GM12878 (cell line): ENCODE measurements around the gene CHPT1. TPM values are rescaled to one million over a fixed set of nuclear protein-coding genes. Genes with fewer than 3 reads are reported as not detected.

ENCODE experiments used
- ATAC-seq: fragments of 200-7000 bp; cut with Tn5 transposase; 3 replicates; pipeline ENCODE4 v1.9.1; 2020; ENCODE audit warnings: mild to moderate bottlenecking, moderate library complexity
- BruUV-seq: library from RNA; stranded (reverse); fragments of 400-500 nt; replicated peaks from 2 replicates; lab custom pipeline; 2021; lab: Mats Ljungman, UMichigan
- CTCF ChIA-PET: fragments of 300-600 bp; sonication (Branson Sonifier 250); formaldehyde crosslinking; extraction: SDS; loops from one replicate; lab custom pipeline; 2021; ENCODE audit warnings: inconsistent platforms; lab: Yijun Ruan, JAX
- POLR2A ChIA-PET: fragments of 350-600 bp; formaldehyde crosslinking; extraction: SDS; loops from one replicate; lab custom pipeline; 2021; ENCODE audit warnings: inconsistent platforms; lab: Charles Lee
- RAD21 ChIA-PET: fragments of 300-600 bp; sonication (Branson Sonifier 250); formaldehyde crosslinking; loops from one replicate; lab custom pipeline; 2023; ENCODE audit warnings: antibody characterized with exemption; ENCODE audit not compliant: unreplicated experiment; lab: Charles Lee
- SMC1A ChIA-PET: fragments of 300-600 bp; sonication (Branson Sonifier 250); formaldehyde crosslinking; loops from one replicate; lab custom pipeline; 2023; ENCODE audit not compliant: unreplicated experiment, uncharacterized antibody; lab: Charles Lee
- DNase-seq: peaks from one replicate; pipeline ENCODE4 v3.0.0-alpha.2; 2011; ENCODE audit warnings: low read depth, low spot score
- FAIRE-seq: peaks from 3 replicates; lab custom pipeline; 2011; peaks lifted over from hg19 to GRCh38; lab: Jason Lieb, UNC
- H2AFZ ChIP-seq: 2 replicates; pipeline ENCODE4 v1.6.0; 2011; ENCODE audit warnings: low read depth, low read length, control low read depth; ENCODE audit not compliant: control insufficient read depth
- H3K27ac ChIP-seq: 2 replicates; pipeline ENCODE4 v1.5.1; 2011; ENCODE audit warnings: control low read depth; ENCODE audit not compliant: control insufficient read depth, insufficient read depth
- H3K27me3 ChIP-seq, 2 experiments: replicated peaks in 1 of 2; 2 replicates each; pipeline versions ENCODE4 v1.6.0 to v1.6.1; 2011; ENCODE audit warnings: low read length in 1 of 2; ENCODE audit not compliant: control insufficient read depth in 2 of 2, insufficient read depth in 2 of 2
- H3K36me3 ChIP-seq, 2 experiments: 2 replicates each; pipeline ENCODE4 v1.5.1; 2011; ENCODE audit warnings: low read length in 1 of 2; ENCODE audit not compliant: control insufficient read depth in 2 of 2, insufficient read depth in 2 of 2
- H3K4me1 ChIP-seq: 2 replicates; pipeline ENCODE4 v1.6.1; 2011; ENCODE audit warnings: mild to moderate bottlenecking, low read length, moderate library complexity, mixed read lengths; ENCODE audit not compliant: control insufficient read depth, insufficient read depth
- H3K4me2 ChIP-seq: 2 replicates; pipeline ENCODE4 v1.6.0; 2011; ENCODE audit warnings: control low read depth; ENCODE audit not compliant: control insufficient read depth, insufficient read depth
- H3K4me3 ChIP-seq: fragments of 200-600 bp; sonication (generic); 2 replicates; pipeline ENCODE4 v1.5.1; 2016
- H3K79me2 ChIP-seq: 2 replicates; pipeline ENCODE4 v1.6.0; 2011; ENCODE audit warnings: low read length; ENCODE audit not compliant: control insufficient read depth, insufficient read depth
- H3K9ac ChIP-seq: 2 replicates; pipeline ENCODE4 v1.8.0; 2011; ENCODE audit warnings: low read length, control low read depth, mixed read lengths; ENCODE audit not compliant: control insufficient read depth, insufficient read depth
- H3K9me3 ChIP-seq: replicated peaks from 3 replicates; pipeline ENCODE4 v1.5.1; 2011; ENCODE audit warnings: mild to moderate bottlenecking, low read length; ENCODE audit not compliant: control insufficient read depth, insufficient read depth
- H4K20me1 ChIP-seq: 2 replicates; pipeline ENCODE4 v1.6.0; 2011; ENCODE audit not compliant: control insufficient read depth, insufficient read depth
- EGR1 ChIP-seq, 2 experiments: IDR thresholded peaks; 1 replicate in 1 of 2; 2 replicates in 1 of 2; pipeline ENCODE4 v1.6.1; 2011 to 2012; ENCODE audit warnings: low read depth in 2 of 2, low read length in 2 of 2, borderline replicate concordance in 1 of 2, mild to moderate bottlenecking in 1 of 2, moderate library complexity in 1 of 2
- HDAC6 ChIP-seq: fragments of 200-600 bp; sonication (generic); IDR thresholded peaks from one replicate; pipeline ENCODE4 v1.8.0; 2017; ENCODE audit warnings: antibody characterized with exemption; ENCODE audit not compliant: unreplicated experiment
- JUND ChIP-seq: IDR thresholded peaks from 2 replicates; pipeline ENCODE4 v1.6.1; 2012; ENCODE audit warnings: low read depth, mild to moderate bottlenecking, low read length, improper control_type of control experiment, moderate library complexity
- NFIC ChIP-seq: IDR thresholded peaks from 2 replicates; pipeline ENCODE4 v1.6.1; 2012; ENCODE audit warnings: low read depth, mild to moderate bottlenecking, inconsistent platforms, low read length, moderate library complexity
- POLR2AphosphoS5 ChIP-seq: IDR thresholded peaks from 2 replicates; pipeline ENCODE4 v1.6.1; 2011; ENCODE audit warnings: mild to moderate bottlenecking, low read length, inconsistent platforms
- SMARCA5 ChIP-seq: fragments of 450-650 bp; IDR thresholded peaks from 2 replicates; pipeline ENCODE4 v1.6.1; 2017; ENCODE audit warnings: mild to moderate bottlenecking
- WGBS: methylation state at CpG from one replicate; pipeline ENCODE4 v1.1.6; 2016; ENCODE audit warnings: low lambda C conversion rate; ENCODE audit not compliant: insufficient replicate concordance, insufficient coverage; ENCODE audit errors: missing lambda C conversion rate; 5-methylcytosine and 5-hydroxymethylcytosine counted together
- in situ Hi-C: fragments of 300-500 bp; cut with MboI; formaldehyde crosslinking; loops from 9 replicates; pipeline ENCODE4 v1.14.3; 2018; ENCODE audit warnings: mixed read lengths
- intact Hi-C: fragments of 100-400 bp; cut with micrococcal nuclease; formaldehyde crosslinking; loops from one replicate; pipeline ENCODE4 v1.14.2; 2022; ENCODE audit not compliant: unreplicated experiment
- polyA plus RNA-seq, 11 experiments: library from polyadenylated mRNA; depleted of rRNA in 4 of 11; unstranded in 6 of 11; stranded (reverse) in 5 of 11; fragments of >200 nt; fragmentation: Nextera tagmentation in 4 of 11; fragmentation: Illumina TruSeq in 1 of 11; extraction: Ambion mirVana in 4 of 11; extraction: Trizol in 1 of 11; gene quantifications; 1 replicate in 1 of 11; 2 replicates in 10 of 11; pipeline versions ENCODE4 v1.2.1 to v1.2.3, GENCODE V29; 2011 to 2016; ENCODE audit warnings: inconsistent platforms in 2 of 11, missing spikeins in 2 of 11, low read depth in 1 of 11
- total RNA-seq, 4 experiments: library from RNA; depleted of rRNA in 3 of 4; stranded (reverse); fragments of >200 nt in 3 of 4; fragmentation: Illumina TruSeq in 1 of 4; extraction: Trizol in 1 of 4; gene quantifications; 2 replicates each; pipeline versions ENCODE4 v1.2.1 to v1.2.3, GENCODE V29; 2013 to 2021
- TF ChIP-seq, protein P1 (sequence below): fragments of 450-650 bp; IDR thresholded peaks from 2 replicates; pipeline ENCODE4 v1.6.1; 2017; ENCODE audit warnings: mild to moderate bottlenecking, moderate library complexity
- TF ChIP-seq, protein P2 (sequence below): fragments of 450-650 bp; IDR thresholded peaks from 2 replicates; pipeline ENCODE4 v1.6.1; 2017; ENCODE audit warnings: borderline replicate concordance

The CHPT1 gene
- total and polyA plus RNA-seq, 10 of the 15 experiments (the other 5 are each of a cell fraction or from before 2014, with no cell fraction given), result 0.85 to 10.2 (median 3.9) TPM

DNA sequence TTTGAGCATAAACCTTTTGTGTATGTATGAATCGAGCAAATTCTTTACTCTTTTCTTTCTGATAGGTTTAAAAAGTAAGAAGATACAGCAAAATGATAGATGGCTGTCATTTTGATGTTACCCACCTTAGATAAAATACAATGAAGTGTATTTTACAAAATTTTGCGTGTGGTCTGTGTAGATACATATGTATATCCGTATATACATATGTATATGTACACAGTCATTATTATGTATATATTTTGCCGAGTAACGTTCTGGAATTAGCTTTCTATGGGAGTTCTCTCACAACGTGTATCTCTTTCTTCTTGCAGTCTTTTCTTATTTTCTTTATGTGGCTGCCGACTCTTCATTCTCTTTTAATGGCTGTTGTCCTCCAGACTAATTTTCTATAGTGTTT lies 32.4 kb upstream of the CHPT1 start:
- no peak for DNase-seq
- Histone ChIP-seq H4K20me1 (no peaks in the 10 kb centered on the region), H3K27ac (no peak overlapping the region), H3K9me3 (no peaks in the 10 kb centered on the region; the same call in 1 of the 3 replicates), H3K4me1 (no peaks in the 10 kb centered on the region), H3K36me3 (no peaks in the 10 kb centered on the region), H2AFZ (no peak overlapping the region), H3K79me2 (no peaks in the 10 kb centered on the region), H3K27me3 (no peaks in the 10 kb centered on the region; a peak in 1 of 4 replicates), H3K9ac (no peak overlapping the region), H3K4me2 (no peak overlapping the region), H3K4me3 (no peak overlapping the region)
- 68% methylated on average over 7 of the region's 7 CpGs for WGBS
- SMC1A ChIA-PET, result no interaction called here
- TF ChIP-seq, protein P1, sequence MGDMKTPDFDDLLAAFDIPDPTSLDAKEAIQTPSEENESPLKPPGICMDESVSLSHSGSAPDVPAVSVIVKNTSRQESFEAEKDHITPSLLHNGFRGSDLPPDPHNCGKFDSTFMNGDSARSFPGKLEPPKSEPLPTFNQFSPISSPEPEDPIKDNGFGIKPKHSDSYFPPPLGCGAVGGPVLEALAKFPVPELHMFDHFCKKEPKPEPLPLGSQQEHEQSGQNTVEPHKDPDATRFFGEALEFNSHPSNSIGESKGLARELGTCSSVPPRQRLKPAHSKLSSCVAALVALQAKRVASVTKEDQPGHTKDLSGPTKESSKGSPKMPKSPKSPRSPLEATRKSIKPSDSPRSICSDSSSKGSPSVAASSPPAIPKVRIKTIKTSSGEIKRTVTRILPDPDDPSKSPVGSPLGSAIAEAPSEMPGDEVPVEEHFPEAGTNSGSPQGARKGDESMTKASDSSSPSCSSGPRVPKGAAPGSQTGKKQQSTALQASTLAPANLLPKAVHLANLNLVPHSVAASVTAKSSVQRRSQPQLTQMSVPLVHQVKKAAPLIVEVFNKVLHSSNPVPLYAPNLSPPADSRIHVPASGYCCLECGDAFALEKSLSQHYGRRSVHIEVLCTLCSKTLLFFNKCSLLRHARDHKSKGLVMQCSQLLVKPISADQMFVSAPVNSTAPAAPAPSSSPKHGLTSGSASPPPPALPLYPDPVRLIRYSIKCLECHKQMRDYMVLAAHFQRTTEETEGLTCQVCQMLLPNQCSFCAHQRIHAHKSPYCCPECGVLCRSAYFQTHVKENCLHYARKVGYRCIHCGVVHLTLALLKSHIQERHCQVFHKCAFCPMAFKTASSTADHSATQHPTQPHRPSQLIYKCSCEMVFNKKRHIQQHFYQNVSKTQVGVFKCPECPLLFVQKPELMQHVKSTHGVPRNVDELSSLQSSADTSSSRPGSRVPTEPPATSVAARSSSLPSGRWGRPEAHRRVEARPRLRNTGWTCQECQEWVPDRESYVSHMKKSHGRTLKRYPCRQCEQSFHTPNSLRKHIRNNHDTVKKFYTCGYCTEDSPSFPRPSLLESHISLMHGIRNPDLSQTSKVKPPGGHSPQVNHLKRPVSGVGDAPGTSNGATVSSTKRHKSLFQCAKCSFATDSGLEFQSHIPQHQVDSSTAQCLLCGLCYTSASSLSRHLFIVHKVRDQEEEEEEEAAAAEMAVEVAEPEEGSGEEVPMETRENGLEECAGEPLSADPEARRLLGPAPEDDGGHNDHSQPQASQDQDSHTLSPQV, result no peak
- TF ChIP-seq HDAC6 (no peak), SMARCA5 (no peak), POLR2AphosphoS5 (no peak), JUND (no peak), EGR1 (IDR thresholded peaks at IDR 0.05; ENCODE audit: borderline replicate concordance in 1 of 2, low read depth in 2 of 2, low read length in 2 of 2) (no peak), NFIC (no peak)
- TF ChIP-seq, protein P2, sequence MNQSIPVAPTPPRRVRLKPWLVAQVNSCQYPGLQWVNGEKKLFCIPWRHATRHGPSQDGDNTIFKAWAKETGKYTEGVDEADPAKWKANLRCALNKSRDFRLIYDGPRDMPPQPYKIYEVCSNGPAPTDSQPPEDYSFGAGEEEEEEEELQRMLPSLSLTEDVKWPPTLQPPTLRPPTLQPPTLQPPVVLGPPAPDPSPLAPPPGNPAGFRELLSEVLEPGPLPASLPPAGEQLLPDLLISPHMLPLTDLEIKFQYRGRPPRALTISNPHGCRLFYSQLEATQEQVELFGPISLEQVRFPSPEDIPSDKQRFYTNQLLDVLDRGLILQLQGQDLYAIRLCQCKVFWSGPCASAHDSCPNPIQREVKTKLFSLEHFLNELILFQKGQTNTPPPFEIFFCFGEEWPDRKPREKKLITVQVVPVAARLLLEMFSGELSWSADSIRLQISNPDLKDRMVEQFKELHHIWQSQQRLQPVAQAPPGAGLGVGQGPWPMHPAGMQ, result no peak
- no peak for ATAC-seq
- RAD21 ChIA-PET, result no interaction called here
- CTCF ChIA-PET, result no interaction called here
- POLR2A ChIA-PET, result no interaction called here
- BruUV-seq, result no TSS peak
- in situ Hi-C loops, result no loop called here
- no peak for FAIRE-seq
- intact Hi-C loops, result no loop called here
